Measurements from ENCODE around the gene SYNJ2. TPM values are rescaled to one million over a fixed set of nuclear protein-coding genes. Genes with fewer than 3 reads are reported as not detected.

Gene SYNJ2
- total and polyA plus RNA-seq, 2 experiments from 2014 or later: 2.8 to 5.6 TPM

DNA sequence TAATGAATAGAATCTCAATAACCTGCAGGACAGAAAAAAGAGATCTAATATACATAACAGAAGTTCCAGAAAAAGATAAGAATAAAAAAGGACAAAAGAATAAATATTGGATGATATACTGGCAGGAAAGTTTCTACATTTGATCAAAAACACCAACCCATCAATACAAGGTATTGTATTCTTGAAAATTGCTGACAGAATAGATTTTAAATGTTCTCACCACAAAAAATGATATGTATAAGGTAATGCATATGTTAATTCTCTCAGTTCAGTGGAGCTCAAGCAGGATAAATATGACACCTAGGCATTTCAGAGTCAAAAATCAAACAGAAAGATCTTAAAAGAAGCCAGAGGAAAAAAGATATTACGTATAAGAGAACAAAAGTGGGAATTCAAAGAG, 142.6 kb downstream of the SYNJ2 start (continued):
- TF ChIP-seq, protein P1, sequence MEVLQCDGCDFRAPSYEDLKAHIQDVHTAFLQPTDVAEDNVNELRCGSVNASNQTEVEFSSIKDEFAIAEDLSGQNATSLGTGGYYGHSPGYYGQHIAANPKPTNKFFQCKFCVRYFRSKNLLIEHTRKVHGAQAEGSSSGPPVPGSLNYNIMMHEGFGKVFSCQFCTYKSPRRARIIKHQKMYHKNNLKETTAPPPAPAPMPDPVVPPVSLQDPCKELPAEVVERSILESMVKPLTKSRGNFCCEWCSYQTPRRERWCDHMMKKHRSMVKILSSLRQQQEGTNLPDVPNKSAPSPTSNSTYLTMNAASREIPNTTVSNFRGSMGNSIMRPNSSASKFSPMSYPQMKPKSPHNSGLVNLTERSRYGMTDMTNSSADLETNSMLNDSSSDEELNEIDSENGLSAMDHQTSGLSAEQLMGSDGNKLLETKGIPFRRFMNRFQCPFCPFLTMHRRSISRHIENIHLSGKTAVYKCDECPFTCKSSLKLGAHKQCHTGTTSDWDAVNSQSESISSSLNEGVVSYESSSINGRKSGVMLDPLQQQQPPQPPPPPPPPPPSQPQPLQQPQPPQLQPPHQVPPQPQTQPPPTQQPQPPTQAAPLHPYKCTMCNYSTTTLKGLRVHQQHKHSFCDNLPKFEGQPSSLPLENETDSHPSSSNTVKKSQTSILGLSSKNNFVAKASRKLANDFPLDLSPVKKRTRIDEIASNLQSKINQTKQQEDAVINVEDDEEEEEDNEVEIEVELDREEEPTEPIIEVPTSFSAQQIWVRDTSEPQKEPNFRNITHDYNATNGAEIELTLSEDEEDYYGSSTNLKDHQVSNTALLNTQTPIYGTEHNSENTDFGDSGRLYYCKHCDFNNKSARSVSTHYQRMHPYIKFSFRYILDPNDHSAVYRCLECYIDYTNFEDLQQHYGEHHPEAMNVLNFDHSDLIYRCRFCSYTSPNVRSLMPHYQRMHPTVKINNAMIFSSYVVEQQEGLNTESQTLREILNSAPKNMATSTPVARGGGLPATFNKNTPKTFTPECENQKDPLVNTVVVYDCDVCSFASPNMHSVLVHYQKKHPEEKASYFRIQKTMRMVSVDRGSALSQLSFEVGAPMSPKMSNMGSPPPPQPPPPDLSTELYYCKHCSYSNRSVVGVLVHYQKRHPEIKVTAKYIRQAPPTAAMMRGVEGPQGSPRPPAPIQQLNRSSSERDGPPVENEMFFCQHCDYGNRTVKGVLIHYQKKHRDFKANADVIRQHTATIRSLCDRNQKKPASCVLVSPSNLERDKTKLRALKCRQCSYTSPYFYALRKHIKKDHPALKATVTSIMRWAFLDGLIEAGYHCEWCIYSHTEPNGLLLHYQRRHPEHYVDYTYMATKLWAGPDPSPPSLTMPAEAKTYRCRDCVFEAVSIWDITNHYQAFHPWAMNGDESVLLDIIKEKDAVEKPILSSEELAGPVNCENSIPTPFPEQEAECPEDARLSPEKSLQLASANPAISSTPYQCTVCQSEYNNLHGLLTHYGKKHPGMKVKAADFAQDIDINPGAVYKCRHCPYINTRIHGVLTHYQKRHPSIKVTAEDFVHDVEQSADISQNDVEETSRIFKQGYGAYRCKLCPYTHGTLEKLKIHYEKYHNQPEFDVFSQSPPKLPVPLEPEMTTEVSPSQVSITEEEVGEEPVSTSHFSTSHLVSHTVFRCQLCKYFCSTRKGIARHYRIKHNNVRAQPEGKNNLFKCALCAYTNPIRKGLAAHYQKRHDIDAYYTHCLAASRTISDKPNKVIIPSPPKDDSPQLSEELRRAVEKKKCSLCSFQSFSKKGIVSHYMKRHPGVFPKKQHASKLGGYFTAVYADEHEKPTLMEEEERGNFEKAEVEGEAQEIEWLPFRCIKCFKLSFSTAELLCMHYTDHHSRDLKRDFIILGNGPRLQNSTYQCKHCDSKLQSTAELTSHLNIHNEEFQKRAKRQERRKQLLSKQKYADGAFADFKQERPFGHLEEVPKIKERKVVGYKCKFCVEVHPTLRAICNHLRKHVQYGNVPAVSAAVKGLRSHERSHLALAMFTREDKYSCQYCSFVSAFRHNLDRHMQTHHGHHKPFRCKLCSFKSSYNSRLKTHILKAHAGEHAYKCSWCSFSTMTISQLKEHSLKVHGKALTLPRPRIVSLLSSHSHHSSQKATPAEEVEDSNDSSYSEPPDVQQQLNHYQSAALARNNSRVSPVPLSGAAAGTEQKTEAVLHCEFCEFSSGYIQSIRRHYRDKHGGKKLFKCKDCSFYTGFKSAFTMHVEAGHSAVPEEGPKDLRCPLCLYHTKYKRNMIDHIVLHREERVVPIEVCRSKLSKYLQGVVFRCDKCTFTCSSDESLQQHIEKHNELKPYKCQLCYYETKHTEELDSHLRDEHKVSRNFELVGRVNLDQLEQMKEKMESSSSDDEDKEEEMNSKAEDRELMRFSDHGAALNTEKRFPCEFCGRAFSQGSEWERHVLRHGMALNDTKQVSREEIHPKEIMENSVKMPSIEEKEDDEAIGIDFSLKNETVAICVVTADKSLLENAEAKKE (CRISPR knock-in tag; IDR thresholded peaks at IDR 0.05): no peak
- TF ChIP-seq ZNF331 (CRISPR knock-in tag; IDR thresholded peaks at IDR 0.05; ENCODE audit: low read depth): no peak
- TF ChIP-seq, protein P2, sequence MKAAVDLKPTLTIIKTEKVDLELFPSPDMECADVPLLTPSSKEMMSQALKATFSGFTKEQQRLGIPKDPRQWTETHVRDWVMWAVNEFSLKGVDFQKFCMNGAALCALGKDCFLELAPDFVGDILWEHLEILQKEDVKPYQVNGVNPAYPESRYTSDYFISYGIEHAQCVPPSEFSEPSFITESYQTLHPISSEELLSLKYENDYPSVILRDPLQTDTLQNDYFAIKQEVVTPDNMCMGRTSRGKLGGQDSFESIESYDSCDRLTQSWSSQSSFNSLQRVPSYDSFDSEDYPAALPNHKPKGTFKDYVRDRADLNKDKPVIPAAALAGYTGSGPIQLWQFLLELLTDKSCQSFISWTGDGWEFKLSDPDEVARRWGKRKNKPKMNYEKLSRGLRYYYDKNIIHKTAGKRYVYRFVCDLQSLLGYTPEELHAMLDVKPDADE (IDR thresholded peaks at IDR 0.05): no peak
- TF ChIP-seq, protein P3, sequence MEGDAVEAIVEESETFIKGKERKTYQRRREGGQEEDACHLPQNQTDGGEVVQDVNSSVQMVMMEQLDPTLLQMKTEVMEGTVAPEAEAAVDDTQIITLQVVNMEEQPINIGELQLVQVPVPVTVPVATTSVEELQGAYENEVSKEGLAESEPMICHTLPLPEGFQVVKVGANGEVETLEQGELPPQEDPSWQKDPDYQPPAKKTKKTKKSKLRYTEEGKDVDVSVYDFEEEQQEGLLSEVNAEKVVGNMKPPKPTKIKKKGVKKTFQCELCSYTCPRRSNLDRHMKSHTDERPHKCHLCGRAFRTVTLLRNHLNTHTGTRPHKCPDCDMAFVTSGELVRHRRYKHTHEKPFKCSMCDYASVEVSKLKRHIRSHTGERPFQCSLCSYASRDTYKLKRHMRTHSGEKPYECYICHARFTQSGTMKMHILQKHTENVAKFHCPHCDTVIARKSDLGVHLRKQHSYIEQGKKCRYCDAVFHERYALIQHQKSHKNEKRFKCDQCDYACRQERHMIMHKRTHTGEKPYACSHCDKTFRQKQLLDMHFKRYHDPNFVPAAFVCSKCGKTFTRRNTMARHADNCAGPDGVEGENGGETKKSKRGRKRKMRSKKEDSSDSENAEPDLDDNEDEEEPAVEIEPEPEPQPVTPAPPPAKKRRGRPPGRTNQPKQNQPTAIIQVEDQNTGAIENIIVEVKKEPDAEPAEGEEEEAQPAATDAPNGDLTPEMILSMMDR (conservative IDR thresholded peaks at IDR 0.05; ENCODE audit: low read depth in 2 of 2): no peak
- TF ChIP-seq STAT1 (IDR thresholded peaks at IDR 0.05; ENCODE audit: unreplicated experiment): no peak
- TF ChIP-seq CREB1 (CRISPR knock-in tag; IDR thresholded peaks at IDR 0.05; ENCODE audit: low read depth): no peak
- TF ChIP-seq EZH2phosphoT487 (IDR thresholded peaks at IDR 0.05; ENCODE audit: unreplicated experiment): no peak

Measured in GM23338 (cell line).